ENCODE measurements around the gene ATXN1L.
A peak's percentile ranks its signal among the peaks of the same experiment; 100 is the strongest.

Gene ATXN1L

GRCh38 chr16:71845639-71846430, at the start of gene ATXN1L:
ATXN1L (plus strand) TSS chr16:71845976; CDS start chr16:71849741, 3,765 bp downstream.
- TF ChIP-seq GLIS3 (CRISPR knock-in tag; IDR thresholded peaks at IDR 0.05) (no peak), PATZ1 (CRISPR knock-in tag; IDR thresholded peaks at IDR 0.05; ENCODE audit: borderline replicate concordance) (0 out of 2 replicates have a peak, but pooled peaks have one; percentile 58)
- peak; percentile 96 for ATAC-seq

GRCh38 chr16:71796501-71797097, 49.2 kb upstream of the ATXN1L start:
- TF ChIP-seq PPARA (CRISPR knock-in tag; IDR thresholded peaks at IDR 0.05; ENCODE audit: borderline replicate concordance) (no peak), TOX (CRISPR knock-in tag; IDR thresholded peaks at IDR 0.05; ENCODE audit: borderline replicate concordance) (no peak), TSHZ2 (CRISPR knock-in tag; IDR thresholded peaks at IDR 0.05) (no peak), ZFP3 (CRISPR knock-in tag; IDR thresholded peaks at IDR 0.05) (no peak), ZC3H10 (CRISPR knock-in tag; IDR thresholded peaks at IDR 0.05) (no peak), RARB (CRISPR knock-in tag; IDR thresholded peaks at IDR 0.05) (no peak), ARNTL (CRISPR knock-in tag; IDR thresholded peaks at IDR 0.05; ENCODE audit: borderline replicate concordance, low read depth) (no peak), OSR1 (CRISPR knock-in tag; IDR thresholded peaks at IDR 0.05) (no peak), CSRNP3 (CRISPR knock-in tag; IDR thresholded peaks at IDR 0.05) (no peak), BACH2 (CRISPR knock-in tag; IDR thresholded peaks at IDR 0.05; ENCODE audit: borderline replicate concordance) (no peak), PATZ1 (CRISPR knock-in tag; IDR thresholded peaks at IDR 0.05; ENCODE audit: borderline replicate concordance) (no peak), POU6F1 (CRISPR knock-in tag; IDR thresholded peaks at IDR 0.05; ENCODE audit: borderline replicate concordance, low read depth) (no peak), SNAI2 (CRISPR knock-in tag; IDR thresholded peaks at IDR 0.05) (no peak)
- ATAC-seq = no peak

GRCh38 chr16:71803305-71803690, 42.5 kb upstream of the ATXN1L start:
- no peak for ATAC-seq
- TF ChIP-seq CSDC2 (CRISPR knock-in tag; IDR thresholded peaks at IDR 0.05) (no peak), BACH2 (CRISPR knock-in tag; IDR thresholded peaks at IDR 0.05; ENCODE audit: borderline replicate concordance) (no peak), PATZ1 (CRISPR knock-in tag; IDR thresholded peaks at IDR 0.05; ENCODE audit: borderline replicate concordance) (no peak), ESRRG (CRISPR knock-in tag; IDR thresholded peaks at IDR 0.05) (no peak), TSHZ2 (CRISPR knock-in tag; IDR thresholded peaks at IDR 0.05) (no peak), ZC3H10 (CRISPR knock-in tag; IDR thresholded peaks at IDR 0.05) (no peak), ZNF565 (CRISPR knock-in tag; conservative IDR thresholded peaks at IDR 0.05; ENCODE audit: low read depth) (no peak), ZFP30 (CRISPR knock-in tag; IDR thresholded peaks at IDR 0.05) (no peak), ARNTL (CRISPR knock-in tag; IDR thresholded peaks at IDR 0.05; ENCODE audit: borderline replicate concordance, low read depth) (no peak), TCF4 (CRISPR knock-in tag; IDR thresholded peaks at IDR 0.05; ENCODE audit: borderline replicate concordance) (no peak), SNAI2 (CRISPR knock-in tag; IDR thresholded peaks at IDR 0.05) (no peak), ZNF70 (CRISPR knock-in tag; IDR thresholded peaks at IDR 0.05) (no peak)
